Panc1 (cell line): ENCODE data around the gene MUL1. TPM values are rescaled to one million over a fixed set of nuclear protein-coding genes. Genes with fewer than 3 reads are reported as not detected.
A peak's percentile ranks its signal among the peaks of the same experiment; 100 is the strongest.
"Not testable (repeated sequence)": the region's sequence is repeated elsewhere in the genome, so short reads cannot be mapped to it uniquely, and the experiment has no call there.

Experiments used
- ATAC-seq: fragments of 200-7000 bp; cut with Tn5 transposase; 2 replicates; pipeline ENCODE4 v1.9.1; 2020; ENCODE audit warnings: mild to moderate bottlenecking, moderate library complexity
- BruUV-seq: library from RNA; stranded (reverse); fragments of 400-500 nt; replicated peaks from 2 replicates; lab custom pipeline; 2021; lab: Mats Ljungman, UMichigan
- CTCF ChIA-PET: fragments of 300-600 bp; sonication (Branson Sonifier 250); formaldehyde crosslinking; loops from one replicate; lab custom pipeline; 2022; ENCODE audit warnings: antibody characterized with exemption; lab: Charles Lee
- POLR2A ChIA-PET: fragments of 300-600 bp; sonication (Branson Sonifier 250); formaldehyde crosslinking; loops from one replicate; lab custom pipeline; 2022; ENCODE audit warnings: antibody characterized with exemption; lab: Charles Lee
- DNase-seq: peaks from one replicate; pipeline ENCODE4 v3.0.0-alpha.2; 2010; ENCODE audit warnings: low read depth, low spot score
- H3K27ac ChIP-seq: 2 replicates; pipeline ENCODE4 v1.5.1; 2011; ENCODE audit warnings: mild to moderate bottlenecking, low read length, inconsistent platforms
- H3K27me3 ChIP-seq: fragments of 200-500 bp; sonication (Bioruptor generic); 2 replicates; pipeline ENCODE4 v1.6.0; 2014; ENCODE audit warnings: low read length, inconsistent platforms; ENCODE audit not compliant: control insufficient read depth, insufficient read depth
- H3K36me3 ChIP-seq: fragments of 200-500 bp; sonication (Bioruptor generic); 2 replicates; pipeline ENCODE4 v1.5.1; 2014; ENCODE audit warnings: inconsistent platforms, mild to moderate bottlenecking, low read length, moderate library complexity; ENCODE audit not compliant: control insufficient read depth, insufficient read depth
- H3K4me1 ChIP-seq: 2 replicates; pipeline ENCODE4 v1.5.1; 2011; ENCODE audit warnings: inconsistent platforms, mild to moderate bottlenecking, low read length, moderate library complexity; ENCODE audit not compliant: control insufficient read depth, insufficient read depth
- H3K4me3 ChIP-seq, 2 experiments: 2 replicates each; pipeline ENCODE4 v1.5.1; 2011 to 2012; ENCODE audit warnings: low read depth in 2 of 2, low read length in 2 of 2, mild to moderate bottlenecking in 2 of 2, inconsistent platforms in 1 of 2, moderate library complexity in 1 of 2
- H3K9me3 ChIP-seq: fragments of 200-500 bp; sonication (Bioruptor generic); 2 replicates; pipeline ENCODE4 v1.5.1; 2014; ENCODE audit warnings: low read depth, mild to moderate bottlenecking, inconsistent platforms, low read length, moderate library complexity; ENCODE audit not compliant: control insufficient read depth, insufficient read depth
- POLR2AphosphoS5 ChIP-seq: IDR thresholded peaks from 2 replicates; pipeline ENCODE4 v1.6.1; 2012; ENCODE audit warnings: mild to moderate bottlenecking, low read depth, low read length, moderate library complexity
- SIN3A ChIP-seq: IDR thresholded peaks from 2 replicates; pipeline ENCODE4 v1.6.1; 2012; ENCODE audit warnings: low read depth, mild to moderate bottlenecking, low read length, moderate library complexity, borderline replicate concordance; ENCODE audit not compliant: insufficient read depth
- TCF7L2 ChIP-seq: IDR thresholded peaks from 2 replicates; pipeline ENCODE4 v1.6.1; 2011; ENCODE audit warnings: mild to moderate bottlenecking, low read depth, low read length, inconsistent platforms
- in situ Hi-C: cut with HindIII; loops from 2 replicates; pipeline ENCODE4 v1.10.0; 2016; ENCODE audit warnings: low sequenced_read_pairs, low pct_unique_long_range_greater_than_20kb
- intact Hi-C: fragments of 100-400 bp; cut with micrococcal nuclease; formaldehyde crosslinking; loops from one replicate; pipeline ENCODE4 v1.10.0; 2022; ENCODE audit not compliant: unreplicated experiment
- total RNA-seq: library from RNA; stranded (reverse); gene quantifications from one replicate; pipeline ENCODE4 v1.2.1, GENCODE V29; 2021; ENCODE audit not compliant: unreplicated experiment
- TF ChIP-seq, protein P1 (sequence below): fragments of 450-650 bp; IDR thresholded peaks from 2 replicates; pipeline ENCODE4 v1.5.1; 2017; ENCODE audit warnings: mild to moderate bottlenecking
- TF ChIP-seq, protein P2 (sequence below), 2 experiments: IDR thresholded peaks; 2 replicates each; pipeline ENCODE4 v1.6.1; 2011 to 2012; ENCODE audit warnings: low read depth in 2 of 2, control low read depth in 1 of 2, low read length in 1 of 2, mild to moderate bottlenecking in 1 of 2, moderate library complexity in 1 of 2; ENCODE audit not compliant: insufficient read depth in 1 of 2

Gene MUL1
- total RNA-seq, 1 experiment from 2014 or later = 39.4 TPM

DNA sequence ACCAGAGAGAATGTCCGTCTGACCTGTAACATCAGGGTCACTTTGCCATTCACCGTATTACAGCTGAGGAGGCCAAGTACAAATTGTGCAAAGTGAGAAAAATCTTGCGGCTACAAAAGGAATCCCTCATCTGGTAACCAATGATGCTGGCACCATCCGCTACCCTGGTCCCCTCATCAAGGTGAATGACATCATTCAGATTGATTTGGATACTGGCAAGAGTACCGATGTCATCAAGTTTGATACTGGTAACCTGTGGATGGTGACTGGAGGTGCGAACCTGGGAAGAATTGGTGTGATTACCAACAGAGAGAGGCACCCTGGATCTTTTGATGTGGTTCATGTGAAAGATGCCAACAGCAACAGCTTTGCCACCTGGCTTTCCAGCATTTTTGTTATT, 18.3 kb upstream of the MUL1 start:
- CTCF ChIA-PET = no interaction called here

DNA sequence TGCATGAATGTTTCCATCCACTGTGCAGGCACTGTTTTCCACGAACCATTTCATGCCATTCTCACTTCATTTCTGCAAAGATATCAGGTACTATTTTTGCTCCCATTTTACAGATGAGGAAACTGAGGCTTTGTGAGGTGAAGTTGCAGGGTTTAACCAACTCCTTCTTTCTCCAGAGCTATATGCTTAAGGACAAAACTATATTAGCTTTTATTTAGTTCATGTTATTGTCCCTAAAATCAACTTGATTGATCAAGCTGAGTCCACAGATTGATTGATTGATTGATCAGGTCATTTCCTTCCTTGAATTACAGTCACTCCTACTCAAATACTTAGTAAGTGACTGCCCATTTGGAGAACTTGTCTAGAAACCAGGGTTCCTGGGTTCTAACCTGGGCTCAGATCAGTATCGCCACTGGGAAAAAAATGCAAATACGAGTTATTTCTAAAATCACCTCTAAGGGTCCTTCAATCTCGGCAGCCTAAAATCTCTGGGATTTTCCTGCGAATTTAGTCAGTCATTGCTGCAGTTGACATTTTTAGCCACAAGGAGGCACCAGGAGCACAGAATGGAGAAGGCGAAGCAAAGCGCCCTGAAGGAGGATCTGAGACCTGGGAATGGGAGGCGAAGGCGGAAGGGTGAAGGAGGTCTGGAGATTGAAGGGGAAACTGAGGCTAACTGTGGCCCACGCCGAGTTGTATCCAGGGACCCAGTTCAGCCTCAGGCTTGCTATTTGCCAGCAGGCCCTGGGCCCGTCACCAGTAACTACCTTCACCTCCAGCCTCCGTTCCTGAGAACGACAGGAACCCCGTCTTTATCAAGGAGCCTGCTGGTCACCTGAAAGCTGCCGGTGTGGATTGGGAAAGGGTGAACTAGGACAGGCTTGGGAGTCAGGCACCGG, 14.3 kb upstream of the MUL1 start:
- in situ Hi-C loops = no loop called here
- Histone ChIP-seq H3K36me3 (no peaks in the 10 kb centered on the region), H3K4me3 (no peak overlapping the region), H3K27ac (no peak overlapping the region), H3K4me1 (no peaks in the 10 kb centered on the region), H3K27me3 (peaks cover 3% of the 10 kb centered on the region; the same call in 1 of the 2 replicates), H3K9me3 (no peaks in the 10 kb centered on the region)
- CTCF ChIA-PET = interaction anchor here (0.7 to 0.9 kb wide), 3 partner anchors 112 to 303 kb away, joined by 3 to 8 read pairs (median 7); no protein-coding TSS in a partner anchor
- peak; percentile 74 for DNase-seq
- intact Hi-C loops = loop anchor here (1.0 kb wide), 1 partner anchor 118 kb away; no protein-coding TSS in a partner anchor
- peak; percentile 91 for ATAC-seq
- no TSS peak for BruUV-seq
- no peak for TF ChIP-seq TCF7L2
- TF ChIP-seq, protein P1, sequence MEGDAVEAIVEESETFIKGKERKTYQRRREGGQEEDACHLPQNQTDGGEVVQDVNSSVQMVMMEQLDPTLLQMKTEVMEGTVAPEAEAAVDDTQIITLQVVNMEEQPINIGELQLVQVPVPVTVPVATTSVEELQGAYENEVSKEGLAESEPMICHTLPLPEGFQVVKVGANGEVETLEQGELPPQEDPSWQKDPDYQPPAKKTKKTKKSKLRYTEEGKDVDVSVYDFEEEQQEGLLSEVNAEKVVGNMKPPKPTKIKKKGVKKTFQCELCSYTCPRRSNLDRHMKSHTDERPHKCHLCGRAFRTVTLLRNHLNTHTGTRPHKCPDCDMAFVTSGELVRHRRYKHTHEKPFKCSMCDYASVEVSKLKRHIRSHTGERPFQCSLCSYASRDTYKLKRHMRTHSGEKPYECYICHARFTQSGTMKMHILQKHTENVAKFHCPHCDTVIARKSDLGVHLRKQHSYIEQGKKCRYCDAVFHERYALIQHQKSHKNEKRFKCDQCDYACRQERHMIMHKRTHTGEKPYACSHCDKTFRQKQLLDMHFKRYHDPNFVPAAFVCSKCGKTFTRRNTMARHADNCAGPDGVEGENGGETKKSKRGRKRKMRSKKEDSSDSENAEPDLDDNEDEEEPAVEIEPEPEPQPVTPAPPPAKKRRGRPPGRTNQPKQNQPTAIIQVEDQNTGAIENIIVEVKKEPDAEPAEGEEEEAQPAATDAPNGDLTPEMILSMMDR = peak; percentile 96
- POLR2A ChIA-PET = no interaction called here

More for the DNA sequence above, 18.3 kb upstream of the MUL1 start:
- no TSS peak for BruUV-seq
- ATAC-seq = no peak
- POLR2A ChIA-PET = no interaction called here
- intact Hi-C loops = no loop called here
- Histone ChIP-seq H3K4me3 (no peak overlapping the region), H3K27me3 (peaks cover 15% of the 10 kb centered on the region; the same call in 1 of the 2 replicates), H3K36me3 (no peaks in the 10 kb centered on the region), H3K9me3 (no peaks in the 10 kb centered on the region), H3K4me1 (no peaks in the 10 kb centered on the region), H3K27ac (no peak overlapping the region)
- TF ChIP-seq, protein P2, sequence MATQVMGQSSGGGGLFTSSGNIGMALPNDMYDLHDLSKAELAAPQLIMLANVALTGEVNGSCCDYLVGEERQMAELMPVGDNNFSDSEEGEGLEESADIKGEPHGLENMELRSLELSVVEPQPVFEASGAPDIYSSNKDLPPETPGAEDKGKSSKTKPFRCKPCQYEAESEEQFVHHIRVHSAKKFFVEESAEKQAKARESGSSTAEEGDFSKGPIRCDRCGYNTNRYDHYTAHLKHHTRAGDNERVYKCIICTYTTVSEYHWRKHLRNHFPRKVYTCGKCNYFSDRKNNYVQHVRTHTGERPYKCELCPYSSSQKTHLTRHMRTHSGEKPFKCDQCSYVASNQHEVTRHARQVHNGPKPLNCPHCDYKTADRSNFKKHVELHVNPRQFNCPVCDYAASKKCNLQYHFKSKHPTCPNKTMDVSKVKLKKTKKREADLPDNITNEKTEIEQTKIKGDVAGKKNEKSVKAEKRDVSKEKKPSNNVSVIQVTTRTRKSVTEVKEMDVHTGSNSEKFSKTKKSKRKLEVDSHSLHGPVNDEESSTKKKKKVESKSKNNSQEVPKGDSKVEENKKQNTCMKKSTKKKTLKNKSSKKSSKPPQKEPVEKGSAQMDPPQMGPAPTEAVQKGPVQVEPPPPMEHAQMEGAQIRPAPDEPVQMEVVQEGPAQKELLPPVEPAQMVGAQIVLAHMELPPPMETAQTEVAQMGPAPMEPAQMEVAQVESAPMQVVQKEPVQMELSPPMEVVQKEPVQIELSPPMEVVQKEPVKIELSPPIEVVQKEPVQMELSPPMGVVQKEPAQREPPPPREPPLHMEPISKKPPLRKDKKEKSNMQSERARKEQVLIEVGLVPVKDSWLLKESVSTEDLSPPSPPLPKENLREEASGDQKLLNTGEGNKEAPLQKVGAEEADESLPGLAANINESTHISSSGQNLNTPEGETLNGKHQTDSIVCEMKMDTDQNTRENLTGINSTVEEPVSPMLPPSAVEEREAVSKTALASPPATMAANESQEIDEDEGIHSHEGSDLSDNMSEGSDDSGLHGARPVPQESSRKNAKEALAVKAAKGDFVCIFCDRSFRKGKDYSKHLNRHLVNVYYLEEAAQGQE (IDR thresholded peaks at IDR 0.05; ENCODE audit: insufficient read depth in 1 of 2, low read depth in 2 of 2, low read length in 1 of 2) = no peak
- TF ChIP-seq, protein P1 = no peak
- TF ChIP-seq SIN3A (no peak), TCF7L2 (no peak), POLR2AphosphoS5 (no peak)
- in situ Hi-C loops = no loop called here
- DNase-seq = no peak

DNA sequence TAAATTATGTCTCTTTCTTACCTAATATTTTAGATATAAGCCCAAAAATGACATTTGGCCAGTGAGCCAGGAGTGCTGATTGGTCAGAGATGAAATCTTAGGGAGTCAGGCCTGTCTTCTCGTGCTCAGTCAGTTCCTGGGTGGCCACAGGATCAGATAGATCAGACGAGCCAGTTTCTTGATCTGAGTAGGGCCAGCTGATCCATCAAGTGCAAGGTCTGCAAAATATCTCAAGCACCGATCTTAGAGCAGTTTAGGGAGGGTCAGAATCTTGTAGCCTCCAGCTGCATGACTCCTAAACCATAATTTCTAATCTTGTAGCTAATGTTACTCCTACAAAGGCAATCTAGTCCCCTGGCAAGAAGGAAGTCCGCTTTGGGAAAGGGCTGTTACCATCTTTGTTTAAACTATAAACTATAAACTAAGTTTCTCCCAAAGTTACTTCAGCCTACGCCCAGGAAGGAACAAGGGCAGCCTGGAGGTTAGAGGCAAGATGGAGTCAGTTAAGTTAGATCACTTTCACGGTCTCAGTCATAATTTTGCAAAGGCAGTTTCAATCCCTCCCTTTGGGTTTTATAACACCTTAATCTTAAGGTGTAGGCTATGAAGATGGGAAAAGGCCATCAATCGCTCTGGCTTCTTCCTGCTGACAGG, 11.8 kb upstream of the MUL1 start:
- H3K27ac ChIP-seq, H3K4me1 ChIP-seq, POLR2A ChIA-PET, H3K4me3 ChIP-seq, intact Hi-C loops, ATAC-seq, H3K27me3 ChIP-seq, H3K36me3 ChIP-seq, H3K9me3 ChIP-seq, BruUV-seq, in situ Hi-C loops, DNase-seq, CTCF ChIA-PET: not testable (repeated sequence)
